GM12892 (cell line): Measurements from ENCODE around the gene PTCHD1.

Experiments
- POLR2A ChIP-seq: IDR thresholded peaks from 2 replicates; pipeline ENCODE4 v1.6.1; 2011; ENCODE audit warnings: low read depth, low read length, control low read depth
- POLR2AphosphoS5 ChIP-seq: IDR thresholded peaks from 2 replicates; pipeline ENCODE4 v1.6.1; 2011; ENCODE audit warnings: low read depth, low read length, control low read depth
- TAF1 ChIP-seq: IDR thresholded peaks from 2 replicates; pipeline ENCODE4 v1.6.1; 2011; ENCODE audit warnings: low read depth, mild to moderate bottlenecking, control low read depth, low read length, borderline replicate concordance

DNA sequence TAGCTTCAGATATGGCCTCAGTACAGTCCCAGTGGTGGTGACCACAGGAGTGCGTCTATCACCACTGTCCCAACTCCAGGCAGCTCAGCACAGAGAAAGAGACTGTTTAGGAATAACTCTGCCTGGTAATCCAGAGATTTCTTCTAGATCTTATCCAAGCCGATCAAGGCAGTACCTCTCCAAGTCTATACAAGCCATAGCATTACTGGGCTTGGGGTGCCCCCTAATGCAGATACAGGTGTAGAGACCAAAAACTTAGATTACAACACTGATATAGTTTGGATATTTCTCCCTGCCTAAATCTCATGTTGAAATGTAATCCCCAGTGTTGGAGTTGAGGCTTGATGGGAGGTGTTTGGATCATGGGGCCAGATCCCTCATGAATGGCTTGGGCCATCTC lies 100.9 kb downstream of the PTCHD1 start:
- TF ChIP-seq POLR2AphosphoS5 = no peak
- TF ChIP-seq POLR2A = no peak
- TF ChIP-seq TAF1 = no peak
